ENCODE data around the gene AGFG2. TPM values are rescaled to one million over a fixed set of nuclear protein-coding genes. Genes with fewer than 3 reads are reported as not detected.

AGFG2 gene
- total RNA-seq, 1 donor = 19.3 TPM

DNA sequence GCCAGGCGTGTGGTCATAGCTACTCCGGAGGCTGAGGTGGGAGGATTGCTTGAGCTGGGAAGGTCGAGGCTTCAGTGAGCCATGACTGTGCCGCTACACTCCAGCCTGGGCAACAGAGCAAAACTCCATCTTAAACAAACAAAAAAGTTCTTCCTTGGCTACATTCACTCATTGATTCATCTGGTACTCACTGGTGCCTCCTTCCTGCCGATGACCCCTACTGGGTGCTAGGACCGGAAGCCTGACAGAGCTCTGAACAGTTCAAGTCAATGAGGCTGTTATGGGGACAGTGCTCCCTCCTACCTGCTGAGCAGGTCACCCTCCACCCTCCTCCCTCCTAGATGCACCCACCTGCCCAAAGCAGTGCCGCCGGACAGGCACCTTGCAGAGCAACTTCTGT, 68.1 kb downstream of the AGFG2 start:
- DNase-seq (ENCODE audit: low read depth) = peak; percentile 29
- no peak overlapping the region for H3K4me3 ChIP-seq (ENCODE audit: low read depth, low read length)
- TF ChIP-seq, protein P1, sequence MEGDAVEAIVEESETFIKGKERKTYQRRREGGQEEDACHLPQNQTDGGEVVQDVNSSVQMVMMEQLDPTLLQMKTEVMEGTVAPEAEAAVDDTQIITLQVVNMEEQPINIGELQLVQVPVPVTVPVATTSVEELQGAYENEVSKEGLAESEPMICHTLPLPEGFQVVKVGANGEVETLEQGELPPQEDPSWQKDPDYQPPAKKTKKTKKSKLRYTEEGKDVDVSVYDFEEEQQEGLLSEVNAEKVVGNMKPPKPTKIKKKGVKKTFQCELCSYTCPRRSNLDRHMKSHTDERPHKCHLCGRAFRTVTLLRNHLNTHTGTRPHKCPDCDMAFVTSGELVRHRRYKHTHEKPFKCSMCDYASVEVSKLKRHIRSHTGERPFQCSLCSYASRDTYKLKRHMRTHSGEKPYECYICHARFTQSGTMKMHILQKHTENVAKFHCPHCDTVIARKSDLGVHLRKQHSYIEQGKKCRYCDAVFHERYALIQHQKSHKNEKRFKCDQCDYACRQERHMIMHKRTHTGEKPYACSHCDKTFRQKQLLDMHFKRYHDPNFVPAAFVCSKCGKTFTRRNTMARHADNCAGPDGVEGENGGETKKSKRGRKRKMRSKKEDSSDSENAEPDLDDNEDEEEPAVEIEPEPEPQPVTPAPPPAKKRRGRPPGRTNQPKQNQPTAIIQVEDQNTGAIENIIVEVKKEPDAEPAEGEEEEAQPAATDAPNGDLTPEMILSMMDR (IDR thresholded peaks at IDR 0.05; ENCODE audit: insufficient read depth, low read length) = no peak

DNA sequence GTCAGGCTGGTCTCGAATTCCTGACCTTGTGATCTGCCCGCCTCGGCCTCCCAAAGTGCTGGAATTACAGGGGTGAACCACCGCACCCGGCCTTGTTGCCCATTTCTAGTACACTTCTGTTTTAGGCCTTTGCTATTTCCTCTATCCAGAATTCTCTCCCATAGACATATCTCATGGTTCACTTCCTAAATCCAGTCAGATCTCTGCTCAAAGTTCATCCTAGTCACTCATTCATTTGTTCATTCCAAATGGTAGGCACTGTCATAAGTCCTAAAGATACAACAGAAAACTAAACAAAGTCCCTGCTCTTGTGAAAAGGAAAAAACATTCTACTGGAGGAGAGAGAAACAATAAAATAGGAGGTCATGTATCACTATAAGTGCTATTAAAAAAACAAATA, 71.0 kb downstream of the AGFG2 start:
- TF ChIP-seq, protein P1 (IDR thresholded peaks at IDR 0.05; ENCODE audit: insufficient read depth, low read length) = no peak
- no peak for DNase-seq (ENCODE audit: low read depth)
- H3K4me3 ChIP-seq (ENCODE audit: low read depth, low read length) = no peak overlapping the region

DNA sequence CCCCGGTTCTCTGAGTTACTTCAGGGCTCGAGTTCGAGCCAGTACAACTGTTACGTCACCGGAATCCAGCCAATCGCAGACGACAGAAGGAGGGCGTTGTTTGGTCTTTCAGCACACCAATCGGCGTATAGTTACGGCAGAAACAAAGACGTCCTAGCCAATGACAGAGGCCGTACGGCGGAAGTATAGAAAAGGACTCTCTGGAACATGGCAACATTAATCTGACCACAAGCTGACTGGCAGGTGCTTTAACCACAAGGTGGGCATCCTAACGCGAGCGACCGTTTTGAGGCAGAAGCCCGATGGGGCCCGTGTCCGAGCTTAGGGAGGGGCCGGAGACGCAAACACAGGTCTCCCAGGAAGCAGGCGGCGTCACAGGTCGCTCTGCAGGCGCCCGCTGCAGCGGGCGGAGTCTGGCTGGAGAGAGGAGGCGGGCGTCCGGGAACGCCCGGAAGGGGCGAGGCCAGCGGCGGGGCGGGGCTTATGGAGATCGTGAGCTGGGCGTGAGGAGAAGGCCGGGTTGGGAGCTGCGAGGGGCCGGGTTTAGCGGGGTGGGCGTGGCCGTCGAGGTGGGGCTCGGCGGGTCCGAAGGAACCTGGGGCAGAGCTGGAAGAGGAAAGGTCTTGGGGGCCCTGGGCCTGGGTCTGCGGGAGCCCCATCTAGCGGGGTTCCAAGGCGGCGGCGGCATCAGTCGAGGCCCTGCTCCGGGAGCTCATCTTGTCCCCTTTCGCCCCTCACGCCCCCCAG, 73.2 kb downstream of the AGFG2 start, which contains the start of gene MOSPD3:
Gene MOSPD3, plus strand, starts transcription at position 558 of the 747 bp plus-strand sequence. CDS start 252 bp downstream, outside the sequence.
- TF ChIP-seq, protein P1 (IDR thresholded peaks at IDR 0.05; ENCODE audit: insufficient read depth, low read length) = no peak
- peak; percentile 100 for DNase-seq (ENCODE audit: low read depth)
- peak within 1 kb of the TSS; percentile 85 for H3K4me3 ChIP-seq (ENCODE audit: low read depth, low read length)

DNA sequence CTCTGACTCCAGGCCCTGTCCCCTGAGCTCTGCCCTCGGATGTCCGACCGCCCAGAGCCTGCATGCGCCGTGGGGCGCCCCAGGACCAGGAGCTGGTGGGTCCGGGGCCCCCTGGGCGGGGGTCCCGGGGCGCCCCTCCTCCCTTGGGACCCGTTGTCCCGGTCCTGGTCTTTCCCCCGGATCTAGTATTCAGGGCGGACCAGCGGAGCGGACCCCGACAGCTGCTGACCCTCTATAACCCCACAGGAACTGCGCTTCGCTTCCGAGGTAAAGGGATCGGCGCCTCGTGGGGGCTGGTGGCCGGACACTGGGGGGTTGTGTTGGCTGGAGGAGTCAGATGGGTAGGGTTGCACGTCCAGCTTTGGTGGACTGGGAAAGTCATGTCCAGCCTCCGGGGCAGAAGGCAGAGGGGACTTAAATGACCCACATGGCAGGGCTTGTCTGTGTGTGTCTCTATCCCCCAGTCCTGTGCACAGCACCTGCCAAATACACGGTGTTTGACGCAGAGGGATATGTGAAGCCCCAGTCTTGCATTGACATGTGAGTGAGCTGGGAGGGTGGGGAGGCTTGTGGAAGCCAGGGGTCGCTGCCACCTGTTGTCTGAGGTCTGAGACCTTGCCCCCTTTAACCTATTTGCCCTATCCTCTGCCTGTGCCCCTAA, 73.9 kb downstream of the AGFG2 start:
- peak overlapping the region; percentile 85 for H3K4me3 ChIP-seq (ENCODE audit: low read depth, low read length)
- TF ChIP-seq, protein P1 (IDR thresholded peaks at IDR 0.05; ENCODE audit: insufficient read depth, low read length) = no peak
- no peak for DNase-seq (ENCODE audit: low read depth)

DNA sequence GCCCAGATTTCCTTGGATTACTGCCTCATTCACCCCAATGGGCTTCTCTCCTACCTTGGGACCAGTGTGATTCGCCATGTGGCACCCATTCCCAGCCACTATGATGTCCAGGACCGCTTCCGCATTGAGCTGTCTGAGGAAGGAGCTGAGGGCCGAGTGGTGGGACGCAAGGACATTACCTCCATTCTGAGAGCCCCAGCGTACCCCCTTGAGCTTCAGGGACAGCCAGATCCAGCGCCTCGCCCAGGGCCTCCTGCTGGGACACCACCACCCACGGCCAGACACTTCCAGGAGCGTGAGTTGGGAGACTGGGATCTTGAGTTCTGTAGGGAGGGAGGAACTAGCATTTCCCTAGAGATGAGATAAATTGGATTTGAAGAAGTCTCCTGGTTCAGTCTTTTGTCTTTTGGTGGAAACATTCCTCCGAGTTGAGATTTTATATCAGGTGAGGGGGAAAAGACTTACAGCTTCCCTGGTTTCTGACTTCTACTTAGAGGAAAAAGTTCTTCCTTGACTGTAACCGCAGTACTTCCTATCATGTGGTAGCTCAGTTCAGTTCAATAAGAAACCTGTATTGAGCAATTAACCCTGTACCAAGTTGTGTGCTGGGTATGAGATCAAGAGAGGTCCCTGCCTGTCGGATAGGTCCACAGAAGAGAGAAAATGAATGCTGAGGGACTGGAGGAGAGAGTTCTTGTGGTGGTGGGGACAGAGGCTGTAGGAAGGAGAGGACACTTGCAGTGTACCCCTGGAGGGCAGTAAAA, 74.6 kb downstream of the AGFG2 start:
- no peak for DNase-seq (ENCODE audit: low read depth)
- peak overlapping the region; percentile 85 for H3K4me3 ChIP-seq (ENCODE audit: low read depth, low read length)
- TF ChIP-seq, protein P1 (IDR thresholded peaks at IDR 0.05; ENCODE audit: insufficient read depth, low read length) = no peak

DNA sequence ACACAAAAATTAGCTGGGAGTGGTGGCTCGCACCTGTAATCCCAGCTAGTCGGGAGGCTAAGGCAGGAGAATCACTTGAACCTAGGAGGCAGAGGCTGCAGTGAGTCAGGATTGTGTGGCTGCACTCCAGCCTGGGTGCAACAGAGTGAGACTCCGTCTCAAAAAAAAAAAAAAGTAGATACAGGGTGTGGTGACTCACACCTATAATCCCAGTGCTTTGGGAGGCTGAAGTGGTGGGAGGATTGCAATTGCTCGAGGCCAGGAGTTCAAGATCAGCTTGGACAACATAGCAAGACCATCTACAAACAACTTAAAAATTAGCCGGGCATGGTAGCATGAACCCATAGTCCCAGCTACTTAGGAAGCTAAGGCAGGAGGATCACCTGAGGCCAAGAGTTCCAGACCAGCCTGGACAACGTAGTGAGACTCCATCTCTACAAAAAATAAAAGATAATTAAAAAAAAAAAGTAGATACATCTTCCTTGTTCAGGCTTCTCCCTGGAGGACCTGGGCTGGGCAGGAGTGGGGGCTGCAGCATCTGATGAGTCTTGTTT, 75.4 kb downstream of the AGFG2 start:
- TF ChIP-seq, protein P1 (IDR thresholded peaks at IDR 0.05; ENCODE audit: insufficient read depth, low read length) = no peak
- DNase-seq (ENCODE audit: low read depth) = no peak
- H3K4me3 ChIP-seq (ENCODE audit: low read depth, low read length) = no peak overlapping the region

All from fibroblast of the aortic adventitia (primary cell).